Gastroesophageal sphincter (tissue), 4 donors: Measurements from ENCODE around the gene CDH23. TPM values are rescaled to one million over a fixed set of nuclear protein-coding genes. Genes with fewer than 3 reads are reported as not detected.

Experiments
- ATAC-seq: fragments of 150-250 bp; one replicate; pipeline ENCODE4 v1.9.1; 2016; ENCODE audit warnings: mild to moderate bottlenecking, moderate library complexity
- H3K27ac ChIP-seq, 4 donors: fragments of 200-600 bp; sonication (generic) in 3 of 4; 1 replicate in 3 of 4; 2 replicates in 1 of 4; pipeline ENCODE4 v1.5.1; 2016 to 2019
- H3K27me3 ChIP-seq: fragments of 200-600 bp; sonication (generic); one replicate; pipeline ENCODE4 v1.5.1; 2019
- H3K36me3 ChIP-seq, 2 donors: fragments of 200-600 bp; sonication (generic); one replicate each; pipeline ENCODE4 v1.5.1; 2019; ENCODE audit warnings: control low read depth in 1 of 2
- H3K4me1 ChIP-seq, 3 donors: fragments of 200-600 bp; sonication (generic); 1 replicate in 2 of 3; 2 replicates in 1 of 3; pipeline ENCODE4 v1.5.1; 2016 to 2019; ENCODE audit warnings: control low read depth in 2 of 3
- H3K4me3 ChIP-seq, 2 donors: fragments of 200-600 bp; sonication (generic); one replicate each; pipeline ENCODE4 v1.5.1; 2019; ENCODE audit warnings: mild to moderate bottlenecking in 1 of 2, moderate library complexity in 1 of 2
- H3K9me3 ChIP-seq, 3 donors: fragments of 200-600 bp; sonication (generic); one replicate each; pipeline ENCODE4 v1.5.1; 2017 to 2019; ENCODE audit warnings: control low read depth in 2 of 3
- EP300 ChIP-seq: sonication (generic); formaldehyde crosslinking; IDR thresholded peaks from one replicate; pipeline ENCODE4 v1.6.1; 2017; ENCODE audit warnings: antibody characterized with exemption, mild to moderate bottlenecking
- POLR2A ChIP-seq, 2 donors: fragments of 450-650 bp; IDR thresholded peaks; one replicate each; pipeline ENCODE4 v1.6.1; 2017; ENCODE audit warnings: antibody characterized with exemption in 2 of 2, mild to moderate bottlenecking in 2 of 2, moderate library complexity in 1 of 2
- POLR2AphosphoS5 ChIP-seq: sonication (generic); formaldehyde crosslinking; IDR thresholded peaks from one replicate; pipeline ENCODE4 v1.6.1; 2017; ENCODE audit warnings: antibody characterized with exemption
- WGBS, 2 donors: methylation state at CpG; one replicate each; pipeline ENCODE4 v1.1.5; 2018; ENCODE audit warnings: low coverage in 1 of 2; 5-methylcytosine and 5-hydroxymethylcytosine counted together
- total RNA-seq, 4 donors: library from RNA; depleted of rRNA; stranded (reverse); fragments of >200 nt; gene quantifications; one replicate each; pipeline ENCODE4 v1.1.0, GENCODE V29; 2016
- TF ChIP-seq, protein P1 (sequence below), 4 experiments: fragments of 200-600 bp in 2 of 4; fragments of 450-650 bp in 2 of 4; sonication (generic) in 1 of 4; IDR thresholded peaks; one replicate each; pipeline ENCODE4 v1.5.1; 2017 to 2019; ENCODE audit warnings: antibody characterized with exemption in 4 of 4, mild to moderate bottlenecking in 2 of 4, moderate library complexity in 2 of 4

CDH23 gene
- total RNA-seq, 4 donors from 2014 or later: 5.1 to 33.5 (median 16.2) TPM

DNA sequence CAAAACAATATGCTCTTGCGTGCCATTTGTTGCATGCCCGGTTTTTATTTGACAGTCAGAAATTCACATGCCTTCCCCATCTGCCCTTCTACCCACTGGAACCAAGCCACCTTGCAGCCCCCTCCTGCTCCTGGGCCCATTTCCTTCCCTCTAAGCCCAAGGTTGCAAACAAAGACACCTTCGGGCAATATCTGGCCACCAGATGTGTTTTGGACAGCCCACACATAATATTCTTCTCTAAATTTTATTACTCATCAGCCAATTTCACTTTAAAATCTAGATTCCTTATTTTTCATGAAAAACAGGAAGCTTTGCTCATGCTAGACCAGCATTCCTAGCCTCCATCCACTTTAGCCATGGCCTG, 341.1 kb downstream of the CDH23 start:
- no peaks in the 10 kb centered on the region for H3K27me3 ChIP-seq
- WGBS, 2 donors: 86 to 87% methylated on average over 2 to 3 of the region's 3 CpGs
- TF ChIP-seq POLR2AphosphoS5 (no peak), EP300 (no peak), POLR2A (IDR thresholded peaks at IDR 0.05) (no peak)
- TF ChIP-seq, protein P1, sequence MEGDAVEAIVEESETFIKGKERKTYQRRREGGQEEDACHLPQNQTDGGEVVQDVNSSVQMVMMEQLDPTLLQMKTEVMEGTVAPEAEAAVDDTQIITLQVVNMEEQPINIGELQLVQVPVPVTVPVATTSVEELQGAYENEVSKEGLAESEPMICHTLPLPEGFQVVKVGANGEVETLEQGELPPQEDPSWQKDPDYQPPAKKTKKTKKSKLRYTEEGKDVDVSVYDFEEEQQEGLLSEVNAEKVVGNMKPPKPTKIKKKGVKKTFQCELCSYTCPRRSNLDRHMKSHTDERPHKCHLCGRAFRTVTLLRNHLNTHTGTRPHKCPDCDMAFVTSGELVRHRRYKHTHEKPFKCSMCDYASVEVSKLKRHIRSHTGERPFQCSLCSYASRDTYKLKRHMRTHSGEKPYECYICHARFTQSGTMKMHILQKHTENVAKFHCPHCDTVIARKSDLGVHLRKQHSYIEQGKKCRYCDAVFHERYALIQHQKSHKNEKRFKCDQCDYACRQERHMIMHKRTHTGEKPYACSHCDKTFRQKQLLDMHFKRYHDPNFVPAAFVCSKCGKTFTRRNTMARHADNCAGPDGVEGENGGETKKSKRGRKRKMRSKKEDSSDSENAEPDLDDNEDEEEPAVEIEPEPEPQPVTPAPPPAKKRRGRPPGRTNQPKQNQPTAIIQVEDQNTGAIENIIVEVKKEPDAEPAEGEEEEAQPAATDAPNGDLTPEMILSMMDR (IDR thresholded peaks at IDR 0.05): no peak
- peaks cover 0 to 35% (median 0%) of the 10 kb centered on the region in 3 donors for H3K4me1 ChIP-seq
- peak overlapping the region in 2 of 4 donors; percentile 28 to 37 for H3K27ac ChIP-seq
- H3K9me3 ChIP-seq: peaks cover 0 to 5% (median 0%) of the 10 kb centered on the region in 3 donors
- peaks cover 0 to 13% of the 10 kb centered on the region in 2 donors for H3K36me3 ChIP-seq
- no peak overlapping the region for H3K4me3 ChIP-seq
- ATAC-seq: no peak

DNA sequence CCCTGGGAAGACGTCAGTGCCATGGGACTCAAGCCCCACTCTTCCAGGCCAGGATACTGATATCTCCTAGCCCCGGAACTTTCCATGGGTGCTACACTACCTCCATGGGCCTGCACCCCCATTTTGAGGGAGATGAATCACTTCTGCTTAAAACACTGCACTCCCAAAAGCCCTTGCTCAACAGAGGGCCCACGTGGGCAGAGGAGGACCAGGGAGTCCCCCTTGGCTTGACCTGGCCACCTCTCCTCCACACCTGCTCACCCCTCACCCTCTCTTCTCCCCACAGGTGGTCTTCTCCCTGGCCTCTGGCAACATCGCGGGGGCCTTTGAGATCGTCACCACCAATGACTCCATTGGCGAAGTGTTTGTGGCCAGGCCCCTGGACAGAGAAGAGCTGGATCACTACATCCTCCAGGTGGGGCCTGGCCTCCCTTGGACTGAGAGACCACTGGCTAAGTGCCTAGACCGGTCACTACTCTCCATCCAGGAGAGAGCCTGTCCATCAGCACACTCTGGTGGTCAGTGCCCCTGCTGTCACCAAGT, 342.7 kb downstream of the CDH23 start:
- H3K9me3 ChIP-seq: peaks cover 0 to 8% (median 0%) of the 10 kb centered on the region in 3 donors
- no peak overlapping the region for H3K27ac ChIP-seq
- no peak overlapping the region for H3K4me3 ChIP-seq
- H3K4me1 ChIP-seq: peaks cover 0 to 35% (median 0%) of the 10 kb centered on the region in 3 donors
- peaks cover 0 to 14% of the 10 kb centered on the region in 2 donors for H3K36me3 ChIP-seq
- no peaks in the 10 kb centered on the region for H3K27me3 ChIP-seq
- TF ChIP-seq EP300: no peak
- TF ChIP-seq, protein P1 (IDR thresholded peaks at IDR 0.05): no peak
- TF ChIP-seq POLR2AphosphoS5: no peak
- no peak for TF ChIP-seq POLR2A (IDR thresholded peaks at IDR 0.05)
- WGBS, 2 donors: 71 to 98% methylated on average over 2 to 5 of the region's 8 CpGs
- ATAC-seq: no peak

DNA sequence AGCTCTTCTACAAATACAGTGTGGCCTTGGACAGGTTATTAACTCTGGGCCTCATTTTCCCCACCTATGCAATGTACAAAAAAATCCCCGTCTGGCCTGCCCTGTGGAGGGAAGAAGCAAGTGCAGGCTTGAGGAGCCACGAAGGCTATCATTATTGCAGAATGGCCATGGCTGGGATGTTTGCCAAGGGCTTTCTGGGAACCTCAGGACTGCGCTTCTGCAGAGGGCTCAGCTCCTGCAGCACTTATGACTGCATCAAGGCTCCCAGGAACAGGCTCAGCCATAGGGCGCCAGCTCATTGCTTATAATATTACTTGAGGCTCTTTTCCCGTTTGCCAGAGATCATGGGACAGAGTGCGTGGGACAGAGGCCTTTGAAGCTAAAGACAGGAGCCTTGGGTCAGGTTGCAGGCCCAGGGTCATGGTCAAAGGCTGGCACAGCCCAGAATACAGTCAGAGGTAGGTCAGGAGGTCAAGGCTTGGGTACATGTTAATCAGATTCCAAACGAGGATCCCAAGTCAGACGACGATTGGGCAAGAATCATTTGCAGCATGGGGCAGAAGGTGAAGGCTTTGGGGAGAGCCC, 343.4 kb downstream of the CDH23 start:
- Histone ChIP-seq H3K9me3 (peaks cover 0 to 8% (median 0%) of the 10 kb centered on the region in 3 donors), H3K27ac (no peak overlapping the region), H3K4me1 (peaks cover 0 to 35% (median 0%) of the 10 kb centered on the region in 3 donors), H3K27me3 (no peaks in the 10 kb centered on the region), H3K4me3 (no peak overlapping the region), H3K36me3 (peaks cover 0 to 14% of the 10 kb centered on the region in 2 donors)
- ATAC-seq: no peak
- TF ChIP-seq POLR2AphosphoS5 (no peak), EP300 (no peak), POLR2A (IDR thresholded peaks at IDR 0.05) (no peak)
- TF ChIP-seq, protein P1 (IDR thresholded peaks at IDR 0.05): no peak
- 50 to 59% methylated on average over 7 of the region's 9 CpGs for WGBS, 2 donors

DNA sequence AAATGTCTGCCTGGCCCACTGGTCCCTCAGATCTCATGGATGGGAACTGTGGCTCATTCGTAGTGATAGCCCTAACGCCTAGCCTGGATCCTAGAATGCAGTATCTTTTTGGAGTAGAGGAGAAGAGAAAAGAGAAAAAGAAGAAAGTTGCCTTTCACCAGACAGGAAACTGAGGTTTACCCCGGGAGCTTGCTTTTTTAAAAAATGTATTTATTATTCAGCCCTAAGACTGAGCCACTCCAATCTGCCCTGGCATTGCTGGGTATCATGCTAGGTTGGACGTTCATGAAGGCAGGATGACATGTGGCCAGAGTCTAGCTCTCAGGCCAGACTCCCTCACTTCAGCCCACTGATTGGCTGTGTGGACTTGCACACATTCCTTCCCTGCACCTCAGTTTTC, 344.3 kb downstream of the CDH23 start:
- no peaks in the 10 kb centered on the region for H3K27me3 ChIP-seq
- 52 to 55% methylated on average over 3 to 4 of the region's 4 CpGs for WGBS, 2 donors
- H3K36me3 ChIP-seq: peaks cover 0 to 14% of the 10 kb centered on the region in 2 donors
- no peak for ATAC-seq
- H3K9me3 ChIP-seq: peaks cover 0 to 8% (median 0%) of the 10 kb centered on the region in 3 donors
- TF ChIP-seq, protein P1 (IDR thresholded peaks at IDR 0.05): no peak
- TF ChIP-seq EP300 (no peak), POLR2AphosphoS5 (no peak), POLR2A (IDR thresholded peaks at IDR 0.05) (no peak)
- no peak overlapping the region for H3K4me3 ChIP-seq
- no peak overlapping the region for H3K27ac ChIP-seq
- H3K4me1 ChIP-seq: peaks cover 0 to 32% (median 0%) of the 10 kb centered on the region in 3 donors

DNA sequence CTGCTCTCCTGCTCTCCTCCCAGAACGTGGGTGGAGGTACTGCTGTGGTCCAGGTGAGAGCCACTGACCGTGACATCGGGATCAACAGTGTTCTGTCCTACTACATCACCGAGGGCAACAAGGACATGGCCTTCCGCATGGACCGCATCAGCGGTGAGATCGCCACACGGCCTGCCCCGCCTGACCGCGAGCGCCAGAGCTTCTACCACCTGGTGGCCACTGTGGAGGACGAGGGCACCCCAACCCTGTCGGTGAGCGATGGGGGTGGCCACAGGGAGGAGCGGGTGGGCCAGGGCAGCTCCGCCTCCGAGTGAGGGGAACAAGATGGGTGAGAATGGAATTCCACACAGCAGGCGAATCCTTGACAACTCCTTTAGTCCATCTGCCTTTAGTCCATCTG, 345.0 kb downstream of the CDH23 start:
- TF ChIP-seq POLR2AphosphoS5: no peak
- TF ChIP-seq POLR2A (IDR thresholded peaks at IDR 0.05): no peak
- TF ChIP-seq, protein P1 (IDR thresholded peaks at IDR 0.05): no peak
- no peak for TF ChIP-seq EP300
- H3K4me3 ChIP-seq: no peak overlapping the region
- H3K4me1 ChIP-seq: peaks cover 0 to 32% (median 0%) of the 10 kb centered on the region in 3 donors
- H3K27ac ChIP-seq: no peak overlapping the region
- ATAC-seq: no peak
- H3K36me3 ChIP-seq: peaks cover 0 to 14% of the 10 kb centered on the region in 2 donors
- no CpG with 5 or more reads among the region's 20 CpGs for WGBS, 2 donors
- no peaks in the 10 kb centered on the region for H3K27me3 ChIP-seq
- H3K9me3 ChIP-seq: peaks cover 0 to 8% (median 0%) of the 10 kb centered on the region in 3 donors
